Hepatocyte (in vitro differentiated cells): ENCODE measurements around the gene FABP1. TPM values are rescaled to one million over a fixed set of nuclear protein-coding genes. Genes with fewer than 3 reads are reported as not detected.

Source experiments
- DNase-seq: peaks from one replicate; pipeline ENCODE4 v3.0.0-alpha.2; 2016; ENCODE audit warnings: low spot score
- H2AFZ ChIP-seq: fragments of 200-600 bp; sonication (generic); 2 replicates; pipeline ENCODE4 v1.6.0; 2016; ENCODE audit warnings: antibody characterized with exemption, mild to moderate bottlenecking
- H3K27ac ChIP-seq: fragments of 200-600 bp; sonication (generic); 2 replicates; pipeline ENCODE4 v1.5.1; 2016; ENCODE audit warnings: mild to moderate bottlenecking
- H3K27me3 ChIP-seq: fragments of 200-600 bp; sonication (generic); 2 replicates; pipeline ENCODE4 v1.6.1; 2016
- H3K36me3 ChIP-seq: fragments of 200-600 bp; sonication (generic); replicated peaks from 2 replicates; pipeline ENCODE4 v1.5.1; 2016; ENCODE audit warnings: low read depth; ENCODE audit not compliant: insufficient read depth
- H3K4me1 ChIP-seq: fragments of 200-600 bp; sonication (generic); 2 replicates; pipeline ENCODE4 v1.5.1; 2016; ENCODE audit warnings: mild to moderate bottlenecking, moderate library complexity; ENCODE audit not compliant: insufficient read depth
- H3K4me2 ChIP-seq: fragments of 200-600 bp; sonication (generic); 2 replicates; pipeline ENCODE4 v1.6.0; 2016
- H3K4me3 ChIP-seq: fragments of 200-600 bp; sonication (generic); 2 replicates; pipeline ENCODE4 v1.5.1; 2016; ENCODE audit warnings: mild to moderate bottlenecking
- H3K79me2 ChIP-seq: fragments of 200-600 bp; sonication (generic); 2 replicates; pipeline ENCODE4 v1.6.0; 2017; ENCODE audit warnings: mild to moderate bottlenecking
- H3K9me2 ChIP-seq: fragments of 200-600 bp; sonication (generic); replicated peaks from 2 replicates; pipeline ENCODE4 v1.6.0; 2017; ENCODE audit warnings: mild to moderate bottlenecking; ENCODE audit not compliant: insufficient read depth
- H3K9me3 ChIP-seq: fragments of 200-600 bp; sonication (generic); 2 replicates; pipeline ENCODE4 v1.5.1; 2016; ENCODE audit warnings: low read depth, mild to moderate bottlenecking
- H4K20me1 ChIP-seq: fragments of 200-600 bp; sonication (generic); 2 replicates; pipeline ENCODE4 v1.6.0; 2016; ENCODE audit warnings: mild to moderate bottlenecking; ENCODE audit not compliant: insufficient read depth, poor library complexity, severe bottlenecking
- EZH2 ChIP-seq: fragments of 200-600 bp; sonication (generic); IDR thresholded peaks from 2 replicates; pipeline ENCODE4 v1.6.1; 2016; ENCODE audit warnings: antibody characterized with exemption, mild to moderate bottlenecking, borderline replicate concordance
- EZH2phosphoT487 ChIP-seq: fragments of 200-600 bp; sonication (generic); IDR thresholded peaks from one replicate; pipeline ENCODE4 v1.6.1; 2018; ENCODE audit warnings: antibody characterized with exemption, mild to moderate bottlenecking, low read depth, moderate library complexity; ENCODE audit not compliant: unreplicated experiment, severe bottlenecking
- WGBS: methylation state at CpG from one replicate; pipeline ENCODE4 v1.1.6; 2016; ENCODE audit warnings: low lambda C conversion rate; ENCODE audit errors: missing lambda C conversion rate; 5-methylcytosine and 5-hydroxymethylcytosine counted together
- polyA plus RNA-seq: library from polyadenylated mRNA; unstranded; fragments of >200 nt; fragmentation: Nextera tagmentation; extraction: Ambion mirVana; gene quantifications from 2 replicates; pipeline ENCODE4 v1.2.1, GENCODE V29; 2016
- total RNA-seq: library from RNA; depleted of rRNA; stranded (reverse); fragments of >200 nt; gene quantifications from 2 replicates; pipeline ENCODE4 v1.2.3, GENCODE V29; 2014
- TF ChIP-seq, protein P1 (sequence below): fragments of 200-600 bp; sonication (generic); IDR thresholded peaks from 2 replicates; pipeline ENCODE4 v1.5.1; 2016; ENCODE audit warnings: antibody characterized with exemption, mild to moderate bottlenecking; ENCODE audit not compliant: poor library complexity

FABP1 gene
- total and polyA plus RNA-seq, 2 experiments from 2014 or later: 165 to 763 TPM

- Histone ChIP-seq H3K79me2 (no peaks in the 10 kb centered on the region), H3K9me2 (no peaks in the 10 kb centered on the region), H3K27ac (no peak overlapping the region), H3K4me3 (no peak overlapping the region), H3K36me3 (no peaks in the 10 kb centered on the region), H3K9me3 (no peaks in the 10 kb centered on the region), H3K4me2 (no peak overlapping the region), H4K20me1 (no peaks in the 10 kb centered on the region), H3K27me3 (no peaks in the 10 kb centered on the region), H2AFZ (no peak overlapping the region), H3K4me1 (no peaks in the 10 kb centered on the region)
- no peak for DNase-seq
- TF ChIP-seq EZH2phosphoT487 (no peak), EZH2 (no peak)
- TF ChIP-seq, protein P1, sequence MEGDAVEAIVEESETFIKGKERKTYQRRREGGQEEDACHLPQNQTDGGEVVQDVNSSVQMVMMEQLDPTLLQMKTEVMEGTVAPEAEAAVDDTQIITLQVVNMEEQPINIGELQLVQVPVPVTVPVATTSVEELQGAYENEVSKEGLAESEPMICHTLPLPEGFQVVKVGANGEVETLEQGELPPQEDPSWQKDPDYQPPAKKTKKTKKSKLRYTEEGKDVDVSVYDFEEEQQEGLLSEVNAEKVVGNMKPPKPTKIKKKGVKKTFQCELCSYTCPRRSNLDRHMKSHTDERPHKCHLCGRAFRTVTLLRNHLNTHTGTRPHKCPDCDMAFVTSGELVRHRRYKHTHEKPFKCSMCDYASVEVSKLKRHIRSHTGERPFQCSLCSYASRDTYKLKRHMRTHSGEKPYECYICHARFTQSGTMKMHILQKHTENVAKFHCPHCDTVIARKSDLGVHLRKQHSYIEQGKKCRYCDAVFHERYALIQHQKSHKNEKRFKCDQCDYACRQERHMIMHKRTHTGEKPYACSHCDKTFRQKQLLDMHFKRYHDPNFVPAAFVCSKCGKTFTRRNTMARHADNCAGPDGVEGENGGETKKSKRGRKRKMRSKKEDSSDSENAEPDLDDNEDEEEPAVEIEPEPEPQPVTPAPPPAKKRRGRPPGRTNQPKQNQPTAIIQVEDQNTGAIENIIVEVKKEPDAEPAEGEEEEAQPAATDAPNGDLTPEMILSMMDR: no peak
- WGBS: 69% methylated on average over 3 of the region's 3 CpGs
These were observed 30.7 kb downstream of the FABP1 start for GRCh38 chr2:88097192-88097591.

DNA sequence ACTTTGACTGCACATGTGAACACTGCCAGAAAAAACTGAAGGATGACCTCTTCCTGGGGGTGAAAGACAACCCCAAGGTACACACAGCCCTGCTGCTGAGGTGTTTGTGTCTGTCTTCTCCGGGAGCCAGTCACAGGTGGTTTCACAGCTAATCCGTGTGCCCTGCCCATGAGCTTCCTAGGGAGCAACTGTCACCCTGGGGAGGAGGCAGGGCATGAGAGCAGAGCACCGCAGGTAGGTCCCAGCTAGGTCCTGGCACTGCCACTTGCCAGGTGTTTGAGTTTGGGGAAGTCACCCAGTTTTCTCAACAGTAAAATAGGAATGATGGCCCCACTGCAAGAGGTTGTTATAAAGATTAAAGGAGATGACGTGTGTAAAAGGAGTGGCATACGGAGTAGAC, 31.2 kb downstream of the FABP1 start:
- no peak overlapping the region for H3K27ac ChIP-seq
- H4K20me1 ChIP-seq: no peaks in the 10 kb centered on the region
- H3K27me3 ChIP-seq: no peaks in the 10 kb centered on the region
- 80% methylated on average over 5 of the region's 5 CpGs for WGBS
- H2AFZ ChIP-seq: no peak overlapping the region
- no peak for DNase-seq
- no peaks in the 10 kb centered on the region for H3K79me2 ChIP-seq
- no peaks in the 10 kb centered on the region for H3K9me3 ChIP-seq
- no peaks in the 10 kb centered on the region for H3K36me3 ChIP-seq
- no peaks in the 10 kb centered on the region for H3K9me2 ChIP-seq
- H3K4me1 ChIP-seq: no peaks in the 10 kb centered on the region
- no peak for TF ChIP-seq EZH2phosphoT487
- TF ChIP-seq, protein P1: no peak
- no peak for TF ChIP-seq EZH2
- no peak overlapping the region for H3K4me3 ChIP-seq
- no peak overlapping the region for H3K4me2 ChIP-seq

GRCh38 chr2:88095022-88095421, 32.8 kb downstream of the FABP1 start:
- no peaks in the 10 kb centered on the region for H3K27me3 ChIP-seq
- H3K9me2 ChIP-seq: no peaks in the 10 kb centered on the region
- H3K4me1 ChIP-seq: no peaks in the 10 kb centered on the region
- no peak overlapping the region for H3K27ac ChIP-seq
- H2AFZ ChIP-seq: no peak overlapping the region
- no peaks in the 10 kb centered on the region for H4K20me1 ChIP-seq
- TF ChIP-seq EZH2: no peak
- TF ChIP-seq EZH2phosphoT487: no peak
- TF ChIP-seq, protein P1: no peak
- H3K79me2 ChIP-seq: no peaks in the 10 kb centered on the region
- H3K9me3 ChIP-seq: no peaks in the 10 kb centered on the region
- H3K36me3 ChIP-seq: no peaks in the 10 kb centered on the region
- 77% methylated on average over 3 of the region's 3 CpGs for whole genome bisulfite sequencing
- DNase-seq: no peak
- no peak overlapping the region for H3K4me3 ChIP-seq
- H3K4me2 ChIP-seq: no peak overlapping the region

GRCh38 chr2:88092773-88093172, 35.1 kb downstream of the FABP1 start:
- Histone ChIP-seq H3K79me2 (no peaks in the 10 kb centered on the region), H3K36me3 (no peaks in the 10 kb centered on the region), H3K9me2 (no peaks in the 10 kb centered on the region), H3K9me3 (no peaks in the 10 kb centered on the region), H3K4me1 (no peaks in the 10 kb centered on the region), H4K20me1 (no peaks in the 10 kb centered on the region), H3K27ac (no peak overlapping the region), H3K4me2 (no peak overlapping the region), H3K27me3 (no peaks in the 10 kb centered on the region), H3K4me3 (no peak overlapping the region), H2AFZ (no peak overlapping the region)
- no peak for DNase-seq
- TF ChIP-seq EZH2phosphoT487: no peak
- no peak for TF ChIP-seq EZH2
- TF ChIP-seq, protein P1: no peak
